ENCODE data around the gene WNT9B. TPM values are rescaled to one million over a fixed set of nuclear protein-coding genes. Genes with fewer than 3 reads are reported as not detected.

WNT9B gene
- total RNA-seq, 1 experiment from 2014 or later: not detected

DNA sequence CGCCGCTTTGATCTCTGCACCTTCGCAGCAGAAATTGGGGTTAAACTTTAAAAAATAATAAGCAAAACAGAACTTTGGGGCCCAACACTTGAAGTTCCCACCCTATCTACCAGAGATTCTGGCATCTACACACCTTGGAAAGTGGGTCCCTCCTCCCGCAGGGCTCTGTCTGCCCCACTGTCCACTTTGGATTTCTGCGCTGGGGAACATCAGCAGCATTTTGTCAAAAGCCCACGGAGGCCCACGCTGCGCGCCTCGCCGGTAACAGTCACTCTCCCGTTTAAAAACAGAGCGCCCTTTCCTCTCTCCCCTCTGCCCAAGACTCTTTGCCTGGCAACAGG, 725 bp upstream of the WNT9B start:
- TF ChIP-seq, protein P1, sequence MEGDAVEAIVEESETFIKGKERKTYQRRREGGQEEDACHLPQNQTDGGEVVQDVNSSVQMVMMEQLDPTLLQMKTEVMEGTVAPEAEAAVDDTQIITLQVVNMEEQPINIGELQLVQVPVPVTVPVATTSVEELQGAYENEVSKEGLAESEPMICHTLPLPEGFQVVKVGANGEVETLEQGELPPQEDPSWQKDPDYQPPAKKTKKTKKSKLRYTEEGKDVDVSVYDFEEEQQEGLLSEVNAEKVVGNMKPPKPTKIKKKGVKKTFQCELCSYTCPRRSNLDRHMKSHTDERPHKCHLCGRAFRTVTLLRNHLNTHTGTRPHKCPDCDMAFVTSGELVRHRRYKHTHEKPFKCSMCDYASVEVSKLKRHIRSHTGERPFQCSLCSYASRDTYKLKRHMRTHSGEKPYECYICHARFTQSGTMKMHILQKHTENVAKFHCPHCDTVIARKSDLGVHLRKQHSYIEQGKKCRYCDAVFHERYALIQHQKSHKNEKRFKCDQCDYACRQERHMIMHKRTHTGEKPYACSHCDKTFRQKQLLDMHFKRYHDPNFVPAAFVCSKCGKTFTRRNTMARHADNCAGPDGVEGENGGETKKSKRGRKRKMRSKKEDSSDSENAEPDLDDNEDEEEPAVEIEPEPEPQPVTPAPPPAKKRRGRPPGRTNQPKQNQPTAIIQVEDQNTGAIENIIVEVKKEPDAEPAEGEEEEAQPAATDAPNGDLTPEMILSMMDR (IDR thresholded peaks at IDR 0.05; ENCODE audit: unreplicated experiment): no peak
- Mint-ChIP-seq H3K27ac (ENCODE audit: low read depth, unreplicated experiment) (no peak overlapping the region), H3K27me3 (ENCODE audit: insufficient read depth, unreplicated experiment) (peaks cover 70% of the 10 kb centered on the region), H3K4me1 (ENCODE audit: insufficient read depth, unreplicated experiment) (no peaks in the 10 kb centered on the region), H3K9me3 (ENCODE audit: unreplicated experiment) (no peaks in the 10 kb centered on the region), H3K36me3 (ENCODE audit: insufficient read depth, unreplicated experiment) (no peaks in the 10 kb centered on the region), H3K4me3 (ENCODE audit: unreplicated experiment) (no peak overlapping the region)
- intact Hi-C loops (cut with micrococcal nuclease): no loop called here
- no TSS peak for BruUV-seq (replicated peaks)
- DNase-seq (ENCODE audit: unreplicated experiment): no peak
- CTCF ChIA-PET: no interaction called here
- POLR2A ChIA-PET: no interaction called here

DNA sequence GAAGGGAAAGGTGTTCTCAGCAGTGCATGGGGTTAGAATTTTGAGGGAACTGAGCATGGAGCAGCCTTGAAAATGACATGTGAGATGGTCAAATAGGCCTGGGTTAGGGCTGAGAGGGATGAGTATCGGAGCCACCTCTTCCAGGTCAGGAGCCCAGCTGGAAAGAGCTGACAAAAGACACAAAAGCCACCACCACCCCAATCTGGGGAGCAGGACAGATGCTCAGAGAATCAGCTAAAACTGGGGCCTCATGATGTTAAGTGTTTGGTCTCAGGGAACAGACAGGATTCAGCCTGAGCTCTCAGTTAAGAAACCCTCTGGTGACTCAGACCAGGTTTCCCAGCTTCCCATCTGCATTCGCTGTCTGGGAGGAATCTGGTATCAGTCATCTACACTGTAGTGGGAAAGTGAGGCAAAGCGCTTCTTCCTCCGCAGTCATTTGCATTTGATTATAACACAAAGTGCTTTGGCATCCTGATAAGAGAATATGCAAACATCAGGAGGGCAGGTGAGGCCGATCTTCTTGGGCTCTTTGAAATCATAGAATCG, 2.6 kb downstream of the WNT9B start:
- CTCF ChIA-PET: interaction anchor here (0.6 kb wide), 1 partner anchor 73 kb away, joined by 4 read pairs; no protein-coding TSS in a partner anchor
- H3K4me1 Mint-ChIP-seq (ENCODE audit: insufficient read depth, unreplicated experiment): no peaks in the 10 kb centered on the region
- H3K4me3 Mint-ChIP-seq (ENCODE audit: unreplicated experiment): no peak overlapping the region
- no peak for DNase-seq (ENCODE audit: unreplicated experiment)
- no peaks in the 10 kb centered on the region for H3K36me3 Mint-ChIP-seq (ENCODE audit: insufficient read depth, unreplicated experiment)
- BruUV-seq (replicated peaks): no TSS peak
- intact Hi-C loops (cut with micrococcal nuclease): no loop called here
- peaks cover 40% of the 10 kb centered on the region for H3K27me3 Mint-ChIP-seq (ENCODE audit: insufficient read depth, unreplicated experiment)
- H3K27ac Mint-ChIP-seq (ENCODE audit: low read depth, unreplicated experiment): no peak overlapping the region
- TF ChIP-seq, protein P1 (IDR thresholded peaks at IDR 0.05; ENCODE audit: unreplicated experiment): no peak
- POLR2A ChIA-PET: interaction anchor here (0.8 kb wide), 1 partner anchor 17 kb away, joined by 6 read pairs; no protein-coding TSS in a partner anchor
- H3K9me3 Mint-ChIP-seq (ENCODE audit: unreplicated experiment): no peaks in the 10 kb centered on the region

GRCh38 chr17:46854515-46854914, 3.1 kb downstream of the WNT9B start:
- no peaks in the 10 kb centered on the region for H3K36me3 Mint-ChIP-seq (ENCODE audit: insufficient read depth, unreplicated experiment)
- H3K9me3 Mint-ChIP-seq (ENCODE audit: unreplicated experiment): no peaks in the 10 kb centered on the region
- TF ChIP-seq, protein P1 (IDR thresholded peaks at IDR 0.05; ENCODE audit: unreplicated experiment): no peak
- no peaks in the 10 kb centered on the region for H3K4me1 Mint-ChIP-seq (ENCODE audit: insufficient read depth, unreplicated experiment)
- no peak for DNase-seq (ENCODE audit: unreplicated experiment)
- H3K4me3 Mint-ChIP-seq (ENCODE audit: unreplicated experiment): no peak overlapping the region
- POLR2A ChIA-PET: interaction anchor here (0.8 kb wide), 1 partner anchor 17 kb away, joined by 6 read pairs; no protein-coding TSS in a partner anchor
- intact Hi-C loops (cut with micrococcal nuclease): no loop called here
- H3K27ac Mint-ChIP-seq (ENCODE audit: low read depth, unreplicated experiment): no peak overlapping the region
- CTCF ChIA-PET: no interaction called here
- BruUV-seq (replicated peaks): no TSS peak
- peaks cover 35% of the 10 kb centered on the region for H3K27me3 Mint-ChIP-seq (ENCODE audit: insufficient read depth, unreplicated experiment)

DNA sequence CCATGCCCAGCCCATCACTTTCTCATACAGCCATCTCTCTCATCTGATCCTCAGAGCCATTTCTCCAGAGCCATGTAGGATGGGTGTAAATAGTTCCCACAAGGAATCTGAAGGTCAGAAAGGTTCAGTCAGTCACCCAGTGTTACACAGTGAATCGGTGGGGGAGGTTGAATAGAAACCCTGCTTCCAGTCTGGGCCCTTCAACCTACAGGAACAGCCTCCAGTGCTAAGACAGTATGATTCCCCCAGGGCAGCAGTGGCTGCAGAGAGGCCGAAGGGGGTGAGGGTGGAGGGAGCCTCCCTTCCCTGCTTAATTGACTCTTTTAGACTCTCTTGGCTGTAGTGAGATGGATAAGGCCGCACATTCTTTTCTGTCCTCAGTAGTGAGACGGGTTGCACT, 3.6 kb downstream of the WNT9B start:
- intact Hi-C loops (cut with micrococcal nuclease): no loop called here
- no peaks in the 10 kb centered on the region for H3K4me1 Mint-ChIP-seq (ENCODE audit: insufficient read depth, unreplicated experiment)
- TF ChIP-seq, protein P1 (IDR thresholded peaks at IDR 0.05; ENCODE audit: unreplicated experiment): no peak
- ChIA-PET CTCF (no interaction called here), POLR2A (no interaction called here)
- H3K36me3 Mint-ChIP-seq (ENCODE audit: insufficient read depth, unreplicated experiment): no peaks in the 10 kb centered on the region
- no TSS peak for BruUV-seq (replicated peaks)
- no peaks in the 10 kb centered on the region for H3K9me3 Mint-ChIP-seq (ENCODE audit: unreplicated experiment)
- no peak overlapping the region for H3K27ac Mint-ChIP-seq (ENCODE audit: low read depth, unreplicated experiment)
- DNase-seq (ENCODE audit: unreplicated experiment): no peak
- peaks cover 31% of the 10 kb centered on the region for H3K27me3 Mint-ChIP-seq (ENCODE audit: insufficient read depth, unreplicated experiment)
- no peak overlapping the region for H3K4me3 Mint-ChIP-seq (ENCODE audit: unreplicated experiment)
